Activated CD8-positive, alpha-beta memory T cell treated with anti-CD3 and anti-CD28 coated beads, Interleukin-2, amount 10 ng/mL, durations not matched to agents 7 days and 5 days (primary cell): Measurements from ENCODE around the gene RNF10. TPM values are rescaled to one million over a fixed set of nuclear protein-coding genes. Genes with fewer than 3 reads are reported as not detected.

Experiments used
- ATAC-seq: fragments of 150-1000 bp; cut with Tn5 transposase; one replicate; pipeline ENCODE4 v1.10.0; 2021; ENCODE audit warnings: moderate library complexity
- CTCF ChIA-PET: fragments of 350-600 bp; sonication (Branson Sonifier 250); formaldehyde crosslinking; loops from one replicate; lab custom pipeline; 2021; ENCODE audit warnings: antibody characterized with exemption; lab: Charles Lee
- DNase-seq: peaks from one replicate; pipeline ENCODE4 v3.0.0-alpha.2; 2020
- H3K27ac Mint-ChIP-seq: one replicate; pipeline ENCODE4 v1.8.0; 2021; ENCODE audit warnings: mild to moderate bottlenecking, mixed read lengths
- H3K27me3 Mint-ChIP-seq: one replicate; pipeline ENCODE4 v1.8.0; 2021; ENCODE audit warnings: mixed read lengths
- H3K36me3 Mint-ChIP-seq: one replicate; pipeline ENCODE4 v1.8.0; 2021; ENCODE audit warnings: mild to moderate bottlenecking, mixed read lengths
- H3K4me1 Mint-ChIP-seq: one replicate; pipeline ENCODE4 v1.8.0; 2021; ENCODE audit warnings: mixed read lengths
- H3K4me3 Mint-ChIP-seq: one replicate; pipeline ENCODE4 v1.8.0; 2021; ENCODE audit warnings: mild to moderate bottlenecking, moderate library complexity, mixed read lengths
- H3K9me3 Mint-ChIP-seq: one replicate; pipeline ENCODE4 v1.8.0; 2022; ENCODE audit warnings: low read depth, mixed read lengths
- total RNA-seq, 2 experiments: library from RNA; stranded (reverse); gene quantifications; one replicate each; pipeline ENCODE4 v1.2.3, GENCODE V29; 2021

Gene RNF10
- total RNA-seq, 2 experiments from 2014 or later: 209 to 217 TPM

DNA sequence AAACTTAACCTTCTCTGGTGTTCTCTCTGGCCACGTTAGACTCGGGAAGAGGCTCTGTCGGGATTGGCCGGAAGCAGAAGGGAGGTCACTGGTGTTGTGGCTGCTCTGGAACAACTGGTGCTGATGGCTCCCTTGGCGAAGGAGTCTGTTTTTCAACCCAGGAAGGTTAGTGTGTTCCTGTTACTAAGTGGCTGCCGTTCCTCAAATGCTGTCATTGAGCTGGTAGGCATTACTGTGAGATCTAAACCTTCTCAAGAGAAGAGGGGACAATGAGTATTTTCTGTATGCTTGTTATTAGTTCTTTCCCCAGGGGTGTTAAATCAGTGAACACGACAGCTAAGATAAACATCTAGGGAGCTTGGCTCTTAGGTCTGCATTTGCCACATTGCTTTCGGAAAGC lies 28.8 kb downstream of the RNF10 start:
- Mint-ChIP-seq H3K36me3 (peaks cover 50% of the 10 kb centered on the region), H3K27ac (no peak overlapping the region), H3K9me3 (no peaks in the 10 kb centered on the region), H3K4me1 (no peaks in the 10 kb centered on the region), H3K27me3 (no peaks in the 10 kb centered on the region), H3K4me3 (no peak overlapping the region)
- no peak for ATAC-seq
- no peak for DNase-seq
- CTCF ChIA-PET: no interaction called here

DNA sequence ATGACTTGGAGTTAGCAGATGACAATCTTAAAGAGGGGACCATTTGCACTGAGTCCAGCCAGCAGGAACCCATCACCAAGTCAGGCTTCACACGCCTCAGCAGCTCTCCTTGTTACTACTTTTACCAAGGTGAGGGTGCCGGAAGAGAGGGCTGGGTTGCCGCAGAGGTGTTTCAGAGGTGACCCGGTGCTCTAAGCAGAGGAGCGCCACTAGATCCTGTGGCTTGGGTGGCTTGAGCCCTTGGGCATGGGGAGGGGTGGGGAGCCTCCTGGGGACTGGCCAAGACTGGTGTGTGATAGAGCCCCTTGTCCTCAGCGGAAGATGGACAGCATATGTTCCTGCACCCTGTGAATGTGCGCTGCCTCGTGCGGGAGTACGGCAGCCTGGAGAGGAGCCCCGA lies 29.3 kb downstream of the RNF10 start:
- Mint-ChIP-seq H3K27ac (no peak overlapping the region), H3K4me1 (no peaks in the 10 kb centered on the region), H3K4me3 (no peak overlapping the region), H3K27me3 (no peaks in the 10 kb centered on the region), H3K36me3 (peaks cover 48% of the 10 kb centered on the region), H3K9me3 (no peaks in the 10 kb centered on the region)
- CTCF ChIA-PET: no interaction called here
- DNase-seq: no peak
- ATAC-seq: no peak

GRCh38 chr12:120571299-120571698 lies 37.1 kb downstream of the RNF10 start:
- Mint-ChIP-seq H3K9me3 (no peaks in the 10 kb centered on the region), H3K27me3 (no peaks in the 10 kb centered on the region), H3K36me3 (peaks cover 56% of the 10 kb centered on the region), H3K4me3 (no peak overlapping the region), H3K4me1 (peaks cover 2% of the 10 kb centered on the region), H3K27ac (no peak overlapping the region)
- no peak for ATAC-seq
- no peak for DNase-seq
- CTCF ChIA-PET: no interaction called here

DNA sequence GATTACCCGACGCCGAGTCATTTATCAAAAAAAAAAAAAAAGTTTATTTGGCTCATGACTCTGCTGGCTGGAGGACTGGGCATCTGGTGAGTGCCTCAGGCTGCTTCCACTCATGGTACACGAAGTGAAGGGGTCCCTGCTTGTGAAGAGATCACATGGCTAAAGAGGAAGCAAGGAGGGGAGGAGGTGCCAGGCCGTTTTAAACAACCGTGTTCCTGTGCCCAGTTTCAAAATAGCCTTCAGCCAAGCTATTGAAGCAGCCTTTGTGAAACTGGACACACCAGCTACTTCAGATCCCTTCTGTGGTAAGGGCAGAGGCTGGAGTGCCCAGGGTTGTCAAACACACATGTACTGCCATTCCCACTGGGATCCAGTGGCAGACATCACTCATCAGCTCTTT lies 39.4 kb downstream of the RNF10 start:
- Mint-ChIP-seq H3K4me1 (peaks cover 2% of the 10 kb centered on the region), H3K9me3 (no peaks in the 10 kb centered on the region), H3K36me3 (peaks cover 63% of the 10 kb centered on the region), H3K27me3 (no peaks in the 10 kb centered on the region), H3K27ac (no peak overlapping the region), H3K4me3 (no peak overlapping the region)
- no peak for ATAC-seq
- DNase-seq: no peak
- CTCF ChIA-PET: interaction anchor here (0.9 kb wide), 1 partner anchor 10 kb away, joined by 3 read pairs; no protein-coding TSS in a partner anchor

DNA sequence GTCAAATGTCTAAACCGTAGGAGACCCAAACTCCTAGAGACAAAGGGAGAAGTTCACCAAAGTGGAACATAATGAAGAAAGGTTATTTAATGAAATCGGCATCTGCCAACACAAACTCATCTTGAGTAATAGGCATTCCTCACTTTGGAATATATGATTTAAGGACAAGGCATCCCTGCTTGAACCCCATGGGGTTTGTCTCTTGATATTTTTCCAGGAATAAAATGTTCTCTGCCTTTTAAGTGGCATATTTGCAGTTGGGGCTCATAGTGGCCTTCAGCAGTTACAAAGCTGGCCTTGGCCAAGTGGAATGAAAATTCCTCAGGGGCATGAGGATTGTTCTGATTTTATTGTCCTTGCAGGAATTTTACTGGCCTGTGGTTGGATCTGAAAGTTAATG lies 40.0 kb downstream of the RNF10 start:
- CTCF ChIA-PET: interaction anchor here (0.9 kb wide), 1 partner anchor 10 kb away, joined by 3 read pairs; no protein-coding TSS in a partner anchor
- no peak overlapping the region for H3K4me3 Mint-ChIP-seq
- H3K27ac Mint-ChIP-seq: no peak overlapping the region
- H3K36me3 Mint-ChIP-seq: peaks cover 66% of the 10 kb centered on the region
- H3K9me3 Mint-ChIP-seq: no peaks in the 10 kb centered on the region
- H3K4me1 Mint-ChIP-seq: peaks cover 2% of the 10 kb centered on the region
- DNase-seq (no peak), ATAC-seq (no peak)
- no peaks in the 10 kb centered on the region for H3K27me3 Mint-ChIP-seq

- Mint-ChIP-seq H3K4me3 (no peak overlapping the region), H3K4me1 (peaks cover 34% of the 10 kb centered on the region), H3K36me3 (peaks cover 43% of the 10 kb centered on the region), H3K27ac (no peak overlapping the region), H3K27me3 (peaks cover 6% of the 10 kb centered on the region), H3K9me3 (no peaks in the 10 kb centered on the region)
- no peak for ATAC-seq
- CTCF ChIA-PET: no interaction called here
- no peak for DNase-seq
Measured at GRCh38 chr12:120579179-120579578, 45.0 kb downstream of the RNF10 start.

DNA sequence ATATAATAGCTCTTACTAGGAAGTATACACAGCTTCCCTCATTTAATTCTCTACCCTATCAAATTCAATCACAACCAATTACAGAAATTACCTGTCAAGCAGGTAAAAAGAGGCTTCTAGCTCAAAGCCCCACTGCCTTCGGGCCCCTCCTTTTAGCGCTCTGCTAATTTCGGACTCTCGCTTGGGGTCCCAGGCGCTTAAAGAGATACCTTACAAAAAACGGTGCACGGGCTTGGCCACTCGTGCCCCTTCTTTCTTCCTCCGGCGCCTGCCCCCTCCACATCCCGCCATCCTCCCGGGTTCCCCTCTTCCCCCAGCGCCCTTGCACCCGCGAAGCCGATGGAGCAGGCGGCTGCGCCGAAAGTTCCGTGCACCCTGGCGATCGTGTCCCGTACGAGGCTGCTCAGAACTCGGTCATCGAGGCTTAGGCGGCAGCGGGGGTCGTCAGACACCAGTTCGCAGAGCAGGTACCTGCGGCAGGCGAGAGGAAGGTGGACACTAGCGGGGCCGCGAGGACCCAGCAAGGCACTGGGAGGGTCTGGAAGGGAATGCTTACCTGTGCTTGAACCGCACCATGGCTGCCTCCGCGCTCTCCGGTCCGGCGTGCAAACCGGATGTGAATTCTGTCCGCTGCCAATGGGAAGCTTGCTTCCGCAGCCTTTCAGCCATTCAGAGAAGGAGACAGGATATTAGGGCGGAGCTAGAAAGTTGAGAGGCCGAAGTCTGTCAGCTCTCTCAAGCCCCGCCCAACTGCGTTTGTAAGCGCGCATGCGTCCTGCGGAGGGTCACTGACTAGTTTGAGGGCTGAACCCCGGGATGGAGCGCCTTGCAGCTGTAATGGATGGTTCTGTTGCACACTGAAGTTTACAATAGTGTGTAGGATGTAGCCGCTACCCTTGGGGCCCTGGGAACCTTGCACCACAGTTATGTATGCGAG lies 46.9 kb downstream of the RNF10 start, which contains the start of gene POP5:
Gene POP5 (minus strand): TSS at position 616 of the 937 bp plus-strand sequence. CDS start 40 bp downstream, at position 576.
- Mint-ChIP-seq H3K27me3 (peaks cover 14% of the 10 kb centered on the region), H3K27ac (peak within 1 kb of the TSS; percentile 84), H3K4me1 (peaks cover 34% of the 10 kb centered on the region), H3K36me3 (peaks cover 30% of the 10 kb centered on the region), H3K4me3 (peak within 1 kb of the TSS; percentile 99), H3K9me3 (no peaks in the 10 kb centered on the region)
- CTCF ChIA-PET: interaction anchor here (0.8 to 6.2 kb wide), 23 partner anchors 11 to 480 kb away, joined by 3 to 114 read pairs (median 5); partner anchors contain the start of genes CABP1, COQ5, COX6A1 and SIRT4
- ATAC-seq (peak; percentile 97), DNase-seq (peak; percentile 98)

GRCh38 chr12:120581998-120582397 lies 47.8 kb downstream of the RNF10 start:
- ATAC-seq (no peak), DNase-seq (peak; percentile 44)
- peaks cover 34% of the 10 kb centered on the region for H3K4me1 Mint-ChIP-seq
- CTCF ChIA-PET: interaction anchor here (1.0 to 6.2 kb wide), 21 partner anchors 12 to 479 kb away, joined by 3 to 114 read pairs (median 5); partner anchors contain the start of genes CABP1 and COX6A1
- peaks cover 20% of the 10 kb centered on the region for H3K27me3 Mint-ChIP-seq
- peak overlapping the region; percentile 84 for H3K27ac Mint-ChIP-seq
- H3K9me3 Mint-ChIP-seq: no peaks in the 10 kb centered on the region
- H3K36me3 Mint-ChIP-seq: peaks cover 22% of the 10 kb centered on the region
- peak overlapping the region; percentile 99 for H3K4me3 Mint-ChIP-seq

- H3K27ac Mint-ChIP-seq: peak overlapping the region; percentile 34
- CTCF ChIA-PET: interaction anchor here (0.6 to 6.2 kb wide), 23 partner anchors 9 to 1660 kb away, joined by 3 to 114 read pairs (median 3); partner anchors contain the start of genes CABP1, COQ5, MLEC and UNC119B
- ATAC-seq: peak; percentile 22
Measured at GRCh38 chr12:120583478-120584030, 49.4 kb downstream of the RNF10 start.

GRCh38 chr12:120584343-120585149 lies 50.4 kb downstream of the RNF10 start:
- Mint-ChIP-seq H3K36me3 (peaks cover 6% of the 10 kb centered on the region), H3K27me3 (peaks cover 21% of the 10 kb centered on the region), H3K27ac (no peak overlapping the region), H3K4me1 (peaks cover 31% of the 10 kb centered on the region), H3K9me3 (no peaks in the 10 kb centered on the region), H3K4me3 (peak overlapping the region; percentile 42)
- ATAC-seq: peak; percentile 16
- DNase-seq: peak; percentile 64
- CTCF ChIA-PET: interaction anchor here (0.6 to 6.2 kb wide), 11 partner anchors 10 to 1659 kb away, joined by 3 to 114 read pairs (median 3); no protein-coding TSS in a partner anchor

More at GRCh38 chr12:120583478-120584030, 49.4 kb downstream of the RNF10 start:
- peak overlapping the region; percentile 52 for H3K4me3 Mint-ChIP-seq
- no peaks in the 10 kb centered on the region for H3K9me3 Mint-ChIP-seq
- peaks cover 21% of the 10 kb centered on the region for H3K27me3 Mint-ChIP-seq
- peaks cover 14% of the 10 kb centered on the region for H3K36me3 Mint-ChIP-seq
- peaks cover 34% of the 10 kb centered on the region for H3K4me1 Mint-ChIP-seq
- peak; percentile 90 for DNase-seq

DNA sequence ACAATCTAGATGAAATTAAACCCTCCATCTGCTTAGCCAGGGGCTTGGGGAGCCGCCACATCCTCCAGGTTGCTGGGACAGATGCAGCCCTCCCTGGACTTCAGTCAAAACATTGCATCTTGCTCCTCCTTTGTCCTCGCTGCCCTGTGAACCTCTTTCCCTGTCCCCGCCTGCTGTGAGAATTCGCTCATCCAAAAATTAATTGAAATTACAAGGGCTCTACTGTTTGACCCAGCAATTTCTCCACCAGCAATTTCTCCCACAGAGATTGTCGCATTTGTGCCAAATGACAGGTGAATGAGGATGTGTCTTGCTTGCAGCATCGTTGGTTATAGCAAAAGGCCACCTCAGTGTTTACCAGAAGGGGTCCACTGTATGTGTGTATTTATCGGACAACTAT lies 52.0 kb downstream of the RNF10 start:
- CTCF ChIA-PET: interaction anchor here (1.3 to 1.6 kb wide), 2 partner anchors 63 to 78 kb away, joined by 4 to 6 read pairs; no protein-coding TSS in a partner anchor
- no peak for ATAC-seq
- DNase-seq: no peak
- H3K4me1 Mint-ChIP-seq: peaks cover 21% of the 10 kb centered on the region
- H3K4me3 Mint-ChIP-seq: no peak overlapping the region
- H3K36me3 Mint-ChIP-seq: no peaks in the 10 kb centered on the region
- no peaks in the 10 kb centered on the region for H3K9me3 Mint-ChIP-seq
- H3K27ac Mint-ChIP-seq: no peak overlapping the region
- peaks cover 21% of the 10 kb centered on the region for H3K27me3 Mint-ChIP-seq

GRCh38 chr12:120586860-120587259 lies 52.7 kb downstream of the RNF10 start:
- H3K4me1 Mint-ChIP-seq: peaks cover 17% of the 10 kb centered on the region
- CTCF ChIA-PET: interaction anchor here (1.3 to 1.6 kb wide), 2 partner anchors 63 to 78 kb away, joined by 4 to 6 read pairs; no protein-coding TSS in a partner anchor
- DNase-seq (no peak), ATAC-seq (no peak)
- no peak overlapping the region for H3K4me3 Mint-ChIP-seq
- H3K27ac Mint-ChIP-seq: no peak overlapping the region
- H3K36me3 Mint-ChIP-seq: no peaks in the 10 kb centered on the region
- H3K27me3 Mint-ChIP-seq: peaks cover 21% of the 10 kb centered on the region
- no peaks in the 10 kb centered on the region for H3K9me3 Mint-ChIP-seq
